HCT116 (cell line): ENCODE data around the gene TRAK1. TPM values are rescaled to one million over a fixed set of nuclear protein-coding genes. Genes with fewer than 3 reads are reported as not detected.

Experiments
- ATAC-seq: fragments of 200-7000 bp; cut with Tn5 transposase; 2 replicates; pipeline ENCODE4 v1.9.1; 2020; ENCODE audit warnings: mild to moderate bottlenecking, moderate library complexity
- BruUV-seq: library from RNA; stranded (reverse); fragments of 400-500 nt; replicated peaks from 2 replicates; lab custom pipeline; 2021; lab: Mats Ljungman, UMichigan
- CTCF ChIA-PET: fragments of 300-600 bp; sonication (Branson Sonifier 250); formaldehyde crosslinking; loops from one replicate; lab custom pipeline; 2021; ENCODE audit warnings: antibody characterized with exemption; lab: Charles Lee
- POLR2A ChIA-PET: fragments of 300-600, 350-600 bp; sonication (Branson Sonifier 250); formaldehyde crosslinking; loops from one replicate; lab custom pipeline; 2021; ENCODE audit warnings: antibody characterized with exemption; lab: Charles Lee
- RAD21 ChIA-PET, 2 experiments: fragments of 300-600 bp; sonication (Branson Sonifier 250); formaldehyde crosslinking; loops; one replicate each; lab custom pipeline; 2023; ENCODE audit warnings: low total read pairs in 2 of 2; ENCODE audit not compliant: uncharacterized antibody in 2 of 2, unreplicated experiment in 2 of 2, low non-redundant PET in 1 of 2; lab: Charles Lee
- DNase-seq: peaks from one replicate; pipeline ENCODE4 v3.0.0-alpha.2; 2010; ENCODE audit warnings: low read depth, low spot score
- H2AFZ ChIP-seq: fragments of 200-600 bp; shearing (Covaris generic), sonication (generic); 2 replicates; pipeline ENCODE4 v1.6.1; 2017; ENCODE audit warnings: low read depth, mixed run types, mixed read lengths, antibody characterized with exemption, low read length; ENCODE audit not compliant: poor library complexity, severe bottlenecking
- H3K27ac ChIP-seq: 2 replicates; pipeline ENCODE4 v1.5.1; 2012; ENCODE audit warnings: low read depth, low read length
- H3K27me3 ChIP-seq: fragments of 200-600 bp; sonication (generic); 2 replicates; pipeline ENCODE4 v1.6.1; 2016; ENCODE audit warnings: mixed run types, low read length, mixed read lengths; ENCODE audit not compliant: insufficient read depth
- H3K36me3 ChIP-seq, 2 experiments: fragments of 200-500 bp in 1 of 2; fragments of 200-600 bp in 1 of 2; sonication (Bioruptor generic) in 1 of 2; sonication (generic) in 1 of 2; 2 replicates each; pipeline versions ENCODE4 v1.5.1 to v1.6.1; 2014 to 2016; ENCODE audit warnings: low read length in 2 of 2, inconsistent platforms in 1 of 2, mixed read lengths in 1 of 2, mixed run types in 1 of 2; ENCODE audit not compliant: insufficient read depth in 2 of 2, control insufficient read depth in 1 of 2
- H3K4me1 ChIP-seq, 2 experiments: fragments of 200-600 bp in 1 of 2; sonication (generic) in 1 of 2; 2 replicates each; pipeline versions ENCODE4 v1.5.1 to v1.6.1; 2012 to 2017; ENCODE audit warnings: low read length in 2 of 2, inconsistent platforms in 1 of 2, mild to moderate bottlenecking in 1 of 2, mixed read lengths in 1 of 2, mixed run types in 1 of 2, moderate library complexity in 1 of 2; ENCODE audit not compliant: insufficient read depth in 2 of 2, control insufficient read depth in 1 of 2
- H3K4me2 ChIP-seq: fragments of 200-600 bp; sonication (generic); 2 replicates; pipeline ENCODE4 v1.6.1; 2017; ENCODE audit warnings: mixed run types, low read length, mixed read lengths
- H3K4me3 ChIP-seq, 2 experiments: fragments of 200-600 bp in 1 of 2; sonication (generic) in 1 of 2; replicated peaks in 1 of 2; 2 replicates each; pipeline ENCODE4 v1.5.1; 2011 to 2016; ENCODE audit warnings: low read length in 2 of 2, control low read depth in 1 of 2, low read depth in 1 of 2, mild to moderate bottlenecking in 1 of 2, mixed read lengths in 1 of 2, mixed run types in 1 of 2
- H3K79me2 ChIP-seq: fragments of 200-600 bp; sonication (generic); 2 replicates; pipeline ENCODE4 v1.6.1; 2017; ENCODE audit warnings: mild to moderate bottlenecking, mixed run types, low read length, moderate library complexity, mixed read lengths; ENCODE audit not compliant: insufficient read depth
- H3K9ac ChIP-seq: fragments of 200-600 bp; sonication (generic); 2 replicates; pipeline ENCODE4 v1.6.1; 2016; ENCODE audit warnings: low read length, mixed read lengths
- H3K9me2 ChIP-seq: fragments of 200-600 bp; sonication (generic), shearing (Covaris generic); 2 replicates; pipeline ENCODE4 v1.6.1; 2017; ENCODE audit warnings: mixed run types, mild to moderate bottlenecking, moderate library complexity; ENCODE audit not compliant: insufficient read depth
- H3K9me3 ChIP-seq, 2 experiments: fragments of 200-500 bp in 1 of 2; fragments of 200-600 bp in 1 of 2; sonication (Bioruptor generic) in 1 of 2; sonication (generic) in 1 of 2; 2 replicates each; pipeline ENCODE4 v1.6.1; 2014 to 2017; ENCODE audit warnings: low read length in 2 of 2, mixed read lengths in 2 of 2, inconsistent platforms in 1 of 2, low read depth in 1 of 2, mild to moderate bottlenecking in 1 of 2, mixed run types in 1 of 2, moderate library complexity in 1 of 2; ENCODE audit not compliant: control insufficient read depth in 1 of 2, insufficient read depth in 1 of 2
- H4K20me1 ChIP-seq: fragments of 200-600 bp; sonication (generic), shearing (Covaris generic); 2 replicates; pipeline ENCODE4 v1.6.1; 2017; ENCODE audit warnings: mixed run types, mild to moderate bottlenecking, moderate library complexity; ENCODE audit not compliant: insufficient read depth
- CEBPB ChIP-seq: IDR thresholded peaks from 2 replicates; pipeline ENCODE4 v1.6.1; 2012; ENCODE audit warnings: low read depth
- ELF1 ChIP-seq: IDR thresholded peaks from 2 replicates; pipeline ENCODE4 v1.6.1; 2012; ENCODE audit warnings: low read depth, borderline replicate concordance
- EZH2 ChIP-seq: fragments of 200-600 bp; sonication (generic); IDR thresholded peaks from 2 replicates; pipeline ENCODE4 v1.6.1; 2017; ENCODE audit warnings: antibody characterized with exemption, mixed run types
- EZH2phosphoT487 ChIP-seq: fragments of 200-600 bp; IDR thresholded peaks from 2 replicates; pipeline ENCODE4 v1.6.1; 2018; ENCODE audit warnings: antibody characterized with exemption, borderline replicate concordance
- JUND ChIP-seq: IDR thresholded peaks from 2 replicates; pipeline ENCODE4 v1.6.1; 2012
- POLR2A ChIP-seq: IDR thresholded peaks from 2 replicates; pipeline ENCODE4 v1.7.0; 2011; ENCODE audit warnings: borderline replicate concordance; ENCODE audit not compliant: insufficient read depth, insufficient read length; ENCODE audit errors: extremely low read depth
- SP1 ChIP-seq: IDR thresholded peaks from 2 replicates; pipeline ENCODE4 v1.6.1; 2012; ENCODE audit warnings: low read depth
- TCF7L2 ChIP-seq: IDR thresholded peaks from 2 replicates; pipeline ENCODE4 v1.7.0; 2011; ENCODE audit warnings: borderline replicate concordance, inconsistent platforms; ENCODE audit not compliant: insufficient read depth, insufficient read length; ENCODE audit errors: extremely low read depth
- YY1 ChIP-seq: IDR thresholded peaks from 2 replicates; pipeline ENCODE4 v1.6.1; 2011; ENCODE audit warnings: low read length, low read depth, moderate library complexity, mild to moderate bottlenecking; ENCODE audit not compliant: insufficient replicate concordance; ENCODE audit errors: extremely low read depth
- intact Hi-C: fragments of 100-400 bp; cut with micrococcal nuclease; formaldehyde crosslinking; loops from 2 replicates; pipeline ENCODE4 v1.10.0; 2022
- total RNA-seq: library from RNA; stranded (reverse); gene quantifications from one replicate; pipeline ENCODE4 v1.2.1, GENCODE V29; 2021; ENCODE audit not compliant: unreplicated experiment
- TF ChIP-seq, protein P1 (sequence below): IDR thresholded peaks from 2 replicates; pipeline ENCODE4 v1.6.1; 2012
- TF ChIP-seq, protein P2 (sequence below), 3 experiments: fragments of 200-600 bp in 1 of 3; sonication (generic) in 1 of 3; IDR thresholded peaks in 2 of 3; conservative IDR thresholded peaks in 1 of 3; 2 replicates each; pipeline ENCODE4 v1.5.1; 2012 to 2017; ENCODE audit warnings: low read depth in 2 of 3, low read length in 2 of 3, antibody characterized with exemption in 1 of 3, borderline replicate concordance in 1 of 3, control low read depth in 1 of 3, mild to moderate bottlenecking in 1 of 3, mixed read lengths in 1 of 3, mixed run types in 1 of 3, moderate library complexity in 1 of 3; ENCODE audit not compliant: insufficient read depth in 1 of 3
- TF ChIP-seq, protein P3 (sequence below): IDR thresholded peaks from 2 replicates; pipeline ENCODE4 v1.6.1; 2012
- TF ChIP-seq, protein P4 (sequence below): IDR thresholded peaks from 2 replicates; pipeline ENCODE4 v1.6.1; 2011; ENCODE audit warnings: mild to moderate bottlenecking, low read length, moderate library complexity; ENCODE audit not compliant: insufficient replicate concordance; ENCODE audit errors: extremely low read depth

Gene TRAK1
- total RNA-seq, 1 experiment from 2014 or later, result 25.9 TPM

DNA sequence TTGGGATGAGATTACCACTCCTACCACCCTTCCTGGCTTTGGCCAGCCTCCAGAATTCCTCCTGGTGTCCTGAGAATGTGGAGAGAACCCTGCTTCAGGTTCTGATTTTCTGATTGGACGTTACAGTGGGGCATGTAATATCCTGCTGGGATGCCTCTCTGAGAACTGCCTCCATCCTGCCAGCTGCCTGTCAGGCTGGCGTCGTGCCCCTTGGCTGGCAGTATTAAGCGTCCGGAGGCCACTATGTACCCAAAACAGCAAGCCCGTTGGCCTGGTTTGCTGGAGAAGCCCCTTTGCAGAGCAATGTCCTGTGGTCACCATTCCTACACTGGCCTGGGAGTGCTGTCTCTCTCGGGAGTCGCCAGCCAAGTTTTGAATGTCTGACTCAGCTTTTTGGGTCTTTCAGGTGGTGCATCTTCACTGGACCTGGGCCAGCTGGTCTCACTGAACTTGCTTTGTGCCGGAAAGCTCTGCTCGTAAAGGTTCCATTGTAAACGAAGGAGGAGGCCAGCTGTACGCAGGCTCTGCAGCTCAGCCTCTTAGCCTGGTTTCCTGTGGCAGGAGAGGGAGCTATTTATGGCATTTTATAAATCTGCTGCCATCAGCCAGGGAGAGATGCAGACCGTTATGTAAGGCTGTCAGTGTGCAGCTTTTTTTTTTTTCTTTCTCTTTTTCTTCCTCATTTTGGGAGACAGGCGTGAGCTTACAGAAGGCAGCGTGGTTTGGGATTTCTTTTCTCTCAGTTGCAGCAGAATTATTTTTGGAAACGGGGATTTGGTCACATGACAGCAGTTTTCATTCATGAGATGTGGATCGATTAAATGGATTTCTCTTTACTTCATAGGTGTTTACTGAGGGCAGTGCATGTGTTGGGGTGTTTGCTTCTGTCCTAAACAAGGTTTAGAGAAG is 19.0 kb upstream of the TRAK1 start:
- H3K9me3 ChIP-seq, result no peaks in the 10 kb centered on the region
- no peak for TF ChIP-seq CEBPB
- TF ChIP-seq YY1, result no peak
- TF ChIP-seq, protein P1, sequence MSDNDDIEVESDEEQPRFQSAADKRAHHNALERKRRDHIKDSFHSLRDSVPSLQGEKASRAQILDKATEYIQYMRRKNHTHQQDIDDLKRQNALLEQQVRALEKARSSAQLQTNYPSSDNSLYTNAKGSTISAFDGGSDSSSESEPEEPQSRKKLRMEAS, result no peak
- TF ChIP-seq, protein P2, sequence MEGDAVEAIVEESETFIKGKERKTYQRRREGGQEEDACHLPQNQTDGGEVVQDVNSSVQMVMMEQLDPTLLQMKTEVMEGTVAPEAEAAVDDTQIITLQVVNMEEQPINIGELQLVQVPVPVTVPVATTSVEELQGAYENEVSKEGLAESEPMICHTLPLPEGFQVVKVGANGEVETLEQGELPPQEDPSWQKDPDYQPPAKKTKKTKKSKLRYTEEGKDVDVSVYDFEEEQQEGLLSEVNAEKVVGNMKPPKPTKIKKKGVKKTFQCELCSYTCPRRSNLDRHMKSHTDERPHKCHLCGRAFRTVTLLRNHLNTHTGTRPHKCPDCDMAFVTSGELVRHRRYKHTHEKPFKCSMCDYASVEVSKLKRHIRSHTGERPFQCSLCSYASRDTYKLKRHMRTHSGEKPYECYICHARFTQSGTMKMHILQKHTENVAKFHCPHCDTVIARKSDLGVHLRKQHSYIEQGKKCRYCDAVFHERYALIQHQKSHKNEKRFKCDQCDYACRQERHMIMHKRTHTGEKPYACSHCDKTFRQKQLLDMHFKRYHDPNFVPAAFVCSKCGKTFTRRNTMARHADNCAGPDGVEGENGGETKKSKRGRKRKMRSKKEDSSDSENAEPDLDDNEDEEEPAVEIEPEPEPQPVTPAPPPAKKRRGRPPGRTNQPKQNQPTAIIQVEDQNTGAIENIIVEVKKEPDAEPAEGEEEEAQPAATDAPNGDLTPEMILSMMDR (IDR thresholded peaks at IDR 0.05 in 2 of 3, conservative IDR thresholded peaks at IDR 0.05 in 1 of 3; ENCODE audit: borderline replicate concordance in 1 of 3, insufficient read depth in 1 of 3, low read depth in 2 of 3, low read length in 2 of 3), result no peak
- no peak for TF ChIP-seq EZH2phosphoT487
- TF ChIP-seq EZH2, result no peak
- no peak for TF ChIP-seq POLR2A
- TF ChIP-seq, protein P3, sequence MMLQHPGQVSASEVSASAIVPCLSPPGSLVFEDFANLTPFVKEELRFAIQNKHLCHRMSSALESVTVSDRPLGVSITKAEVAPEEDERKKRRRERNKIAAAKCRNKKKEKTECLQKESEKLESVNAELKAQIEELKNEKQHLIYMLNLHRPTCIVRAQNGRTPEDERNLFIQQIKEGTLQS, result no peak
- no peak for TF ChIP-seq JUND
- TF ChIP-seq ELF1, result no peak
- TF ChIP-seq, protein P4, sequence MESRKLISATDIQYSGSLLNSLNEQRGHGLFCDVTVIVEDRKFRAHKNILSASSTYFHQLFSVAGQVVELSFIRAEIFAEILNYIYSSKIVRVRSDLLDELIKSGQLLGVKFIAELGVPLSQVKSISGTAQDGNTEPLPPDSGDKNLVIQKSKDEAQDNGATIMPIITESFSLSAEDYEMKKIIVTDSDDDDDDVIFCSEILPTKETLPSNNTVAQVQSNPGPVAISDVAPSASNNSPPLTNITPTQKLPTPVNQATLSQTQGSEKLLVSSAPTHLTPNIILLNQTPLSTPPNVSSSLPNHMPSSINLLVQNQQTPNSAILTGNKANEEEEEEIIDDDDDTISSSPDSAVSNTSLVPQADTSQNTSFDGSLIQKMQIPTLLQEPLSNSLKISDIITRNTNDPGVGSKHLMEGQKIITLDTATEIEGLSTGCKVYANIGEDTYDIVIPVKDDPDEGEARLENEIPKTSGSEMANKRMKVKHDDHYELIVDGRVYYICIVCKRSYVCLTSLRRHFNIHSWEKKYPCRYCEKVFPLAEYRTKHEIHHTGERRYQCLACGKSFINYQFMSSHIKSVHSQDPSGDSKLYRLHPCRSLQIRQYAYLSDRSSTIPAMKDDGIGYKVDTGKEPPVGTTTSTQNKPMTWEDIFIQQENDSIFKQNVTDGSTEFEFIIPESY, result no peak
- no peak for TF ChIP-seq TCF7L2
- no peak for TF ChIP-seq SP1
- H4K20me1 ChIP-seq, result 0 out of 2 replicates have a peak, but pooled peaks cover 3% of the 10 kb centered on the region
- ChIA-PET CTCF (no interaction called here), POLR2A (no interaction called here), RAD21 (interaction anchor here in 1 of 2 experiments (0.7 kb wide), 1 partner anchor 36 kb away, joined by 5 read pairs; no protein-coding TSS in a partner anchor)
- no peak overlapping the region for H2AFZ ChIP-seq
- H3K4me2 ChIP-seq, result peak overlapping the region; percentile 39
- no peaks in the 10 kb centered on the region for H3K36me3 ChIP-seq
- peaks cover 40% of the 10 kb centered on the region in 2 experiments for H3K4me1 ChIP-seq
- H3K27ac ChIP-seq, result peak overlapping the region; percentile 10
- intact Hi-C loops, result no loop called here
- DNase-seq (no peak), ATAC-seq (peak; percentile 80)
- peaks cover 66% of the 10 kb centered on the region for H3K79me2 ChIP-seq
- no TSS peak for BruUV-seq
- no peak overlapping the region for H3K4me3 ChIP-seq
- H3K9ac ChIP-seq, result no peak overlapping the region
- H3K9me2 ChIP-seq, result no peaks in the 10 kb centered on the region
- H3K27me3 ChIP-seq, result no peaks in the 10 kb centered on the region
